ENCODE measurements around the gene LILRA6.
"Not testable (repeated sequence)": the region's sequence is repeated elsewhere in the genome, so short reads cannot be mapped to it uniquely, and the experiment has no call there.

Gene LILRA6

DNA sequence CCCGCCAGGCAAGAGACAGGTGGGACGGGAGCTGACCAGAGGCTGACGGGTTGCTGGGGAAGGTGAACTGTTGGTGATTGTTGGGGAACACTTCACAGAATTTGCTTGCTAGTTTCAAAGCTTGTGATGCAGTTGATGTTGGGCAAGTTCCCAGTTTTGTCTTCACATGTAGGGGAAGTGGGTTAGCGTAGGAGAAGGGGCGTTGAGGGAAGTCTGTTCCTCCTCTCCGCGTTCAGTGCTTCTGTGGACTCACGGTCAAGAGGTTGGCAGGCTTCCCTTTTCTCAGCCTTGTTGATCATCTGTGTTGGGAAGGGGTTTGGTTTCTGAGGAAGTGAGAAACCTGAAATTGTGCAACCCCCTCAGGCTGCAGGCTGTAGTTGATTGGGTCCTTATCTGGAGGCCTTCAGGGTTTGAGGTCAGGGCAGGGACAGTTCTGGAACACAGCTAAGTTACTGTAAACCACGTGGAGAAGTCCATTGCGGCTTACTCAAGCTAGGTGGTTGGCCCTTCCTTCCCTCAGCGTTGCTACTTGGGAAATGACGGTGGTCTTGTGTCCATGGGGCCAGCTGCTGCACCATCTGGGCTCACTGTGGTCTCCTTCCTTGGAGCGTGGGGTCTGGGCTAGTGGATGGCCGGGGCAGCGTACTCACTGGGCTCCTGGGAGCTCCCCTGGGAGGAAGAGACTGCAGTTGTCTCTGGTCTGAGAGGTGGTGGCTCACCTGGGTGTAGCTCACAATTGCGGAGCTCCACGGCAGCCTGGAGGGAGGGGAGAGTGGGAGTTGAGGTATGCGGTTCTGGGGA lies 34.4 kb downstream of the LILRA6 start:
- DNase-seq (ENCODE audit: low spot score), result peak; percentile 86

DNA sequence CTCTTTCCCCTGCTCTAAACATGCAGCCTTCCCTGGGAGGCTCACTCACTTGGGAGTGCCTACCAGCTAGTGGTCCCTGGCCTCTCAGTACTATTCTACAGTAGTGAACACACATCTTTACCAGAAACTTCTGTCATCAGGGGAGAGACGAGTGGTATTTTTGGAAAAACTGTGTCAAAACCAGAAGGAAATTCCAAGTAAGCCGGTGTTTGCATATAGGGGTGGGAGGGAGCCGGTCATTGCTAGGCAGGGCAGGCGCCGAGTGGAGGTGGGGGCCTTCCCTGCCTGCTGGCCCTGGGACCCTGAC lies 35.0 kb downstream of the LILRA6 start:
- DNase-seq (ENCODE audit: low spot score), result no peak

DNA sequence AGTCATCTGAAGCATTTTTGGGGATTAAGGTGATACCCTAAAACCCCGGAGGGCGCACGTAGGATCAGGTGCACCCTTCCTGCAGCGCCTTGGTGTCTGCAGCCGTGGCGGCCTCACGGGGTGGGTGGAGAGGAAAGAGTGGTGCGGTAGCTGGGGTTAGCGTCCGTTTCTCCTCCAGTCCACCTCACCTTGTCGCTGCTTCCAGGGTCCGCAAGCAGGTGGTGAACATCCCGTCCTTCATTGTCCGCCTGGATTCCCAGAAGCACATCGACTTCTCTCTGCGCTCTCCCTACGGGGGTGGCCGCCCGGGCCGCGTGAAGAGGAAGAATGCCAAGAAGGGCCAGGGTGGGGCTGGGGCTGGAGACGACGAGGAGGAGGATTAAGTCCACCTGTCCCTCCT lies 35.4 kb downstream of the LILRA6 start:
- not testable (repeated sequence) for DNase-seq (ENCODE audit: low spot score)

GRCh38 chr19:54206831-54207177 lies 35.8 kb downstream of the LILRA6 start:
- no peak for DNase-seq (ENCODE audit: low spot score)

- DNase-seq (ENCODE audit: low spot score), result no peak
Measured at GRCh38 chr19:54206030-54206830, 36.4 kb downstream of the LILRA6 start.

DNA sequence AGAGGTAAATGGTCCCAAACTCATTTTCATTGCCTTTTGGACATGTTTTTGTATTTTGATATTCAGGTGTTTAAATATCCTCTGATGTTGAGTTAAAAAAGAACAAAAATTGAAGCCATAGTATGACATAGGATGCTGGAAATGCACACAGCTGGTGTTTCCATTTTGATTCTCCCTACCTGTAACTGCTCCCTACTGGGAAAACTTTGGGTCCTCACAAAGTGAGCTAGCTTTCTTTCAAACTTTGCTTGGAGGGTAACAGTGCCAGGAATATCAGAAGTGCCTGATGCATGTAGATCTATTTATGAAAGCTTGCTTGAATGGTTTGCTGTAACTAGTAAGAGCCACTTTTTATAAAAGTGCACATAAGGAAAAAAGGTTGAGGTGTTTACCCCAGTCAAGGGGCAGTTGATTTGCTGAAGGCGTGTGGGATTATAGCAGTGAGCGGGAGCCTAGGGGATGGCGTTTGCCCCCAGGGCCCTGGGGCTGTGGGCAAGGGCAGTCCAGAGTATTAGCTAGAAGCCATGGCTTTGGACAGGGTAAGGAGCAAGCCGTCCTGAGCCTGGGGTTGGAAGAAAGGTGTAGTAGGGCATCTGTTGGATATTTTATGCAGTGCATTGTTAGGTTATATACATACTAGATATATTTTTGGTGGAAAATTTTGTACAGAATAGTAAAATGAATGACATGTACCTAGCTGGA lies 37.7 kb downstream of the LILRA6 start:
- no peak for DNase-seq (ENCODE audit: low spot score)

- DNase-seq (ENCODE audit: low spot score), result no peak
Measured at GRCh38 chr19:54203151-54203611, 39.4 kb downstream of the LILRA6 start.

DNA sequence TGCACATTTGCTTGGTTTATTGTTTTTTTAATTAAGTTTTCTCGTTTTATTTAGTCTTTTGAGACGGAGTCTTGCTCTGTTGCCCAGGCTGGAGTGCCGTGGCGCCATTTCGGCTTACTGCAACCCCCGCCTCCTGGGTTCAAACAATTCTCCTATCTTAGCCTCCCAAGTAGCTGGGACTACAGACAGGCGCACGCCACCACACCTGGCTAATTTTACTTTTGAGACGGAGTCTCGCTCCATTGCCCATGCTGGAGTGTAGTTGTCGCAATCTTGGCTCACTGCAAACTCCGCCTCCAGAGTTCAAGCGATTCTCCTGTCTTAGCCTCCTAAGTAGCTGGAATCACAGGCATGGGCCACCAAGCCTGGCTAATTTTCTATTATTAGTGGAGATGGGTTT lies 40.6 kb downstream of the LILRA6 start:
- DNase-seq (ENCODE audit: low spot score), result no peak

DNA sequence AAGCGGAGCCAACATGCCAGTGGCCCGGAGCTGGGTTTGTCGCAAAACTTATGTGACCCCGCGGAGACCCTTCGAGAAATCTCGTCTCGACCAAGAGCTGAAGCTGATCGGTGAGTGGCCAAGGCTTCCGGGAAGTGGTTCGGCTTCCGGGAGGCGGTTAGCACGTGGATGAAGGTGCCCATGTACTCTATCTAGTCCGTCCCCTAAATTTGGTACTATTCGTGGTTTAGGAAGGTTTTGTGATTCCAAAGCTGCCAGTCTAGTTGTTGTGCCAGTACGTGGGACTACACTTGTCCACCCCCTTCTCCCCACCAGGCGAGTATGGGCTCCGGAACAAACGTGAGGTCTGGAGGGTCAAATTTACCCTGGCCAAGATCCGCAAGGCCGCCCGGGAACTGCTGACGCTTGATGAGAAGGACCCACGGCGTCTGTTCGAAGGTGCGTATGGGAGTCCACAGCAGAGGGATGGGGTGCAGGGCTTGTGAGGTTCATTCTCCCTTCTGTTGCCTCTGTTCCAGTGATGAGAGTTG lies 41.4 kb downstream of the LILRA6 start:
- no peak for DNase-seq (ENCODE audit: low spot score)

DNA sequence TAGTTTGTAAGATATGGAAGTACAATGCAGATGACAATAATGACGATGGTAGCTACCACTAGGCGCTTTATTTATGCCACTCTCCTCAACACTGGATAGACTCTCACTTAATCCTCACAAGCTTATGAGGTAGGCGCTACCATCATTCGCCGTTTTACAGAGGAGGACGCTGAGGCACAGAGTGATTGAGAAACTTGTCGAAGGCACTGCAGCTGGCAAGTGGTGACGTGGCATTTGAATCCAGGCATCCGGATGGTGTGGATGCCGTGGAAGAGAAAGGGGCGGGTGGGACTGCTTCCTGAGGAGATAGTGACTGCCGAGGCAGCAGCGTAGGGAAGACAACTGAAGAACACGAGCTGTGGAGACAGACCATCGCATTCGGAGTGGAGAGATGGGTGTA lies 43.2 kb downstream of the LILRA6 start:
- DNase-seq (ENCODE audit: low spot score), result no peak

- no peak for DNase-seq (ENCODE audit: low spot score)
Measured at GRCh38 chr19:54197121-54197520, 45.5 kb downstream of the LILRA6 start.

- no peak for DNase-seq (ENCODE audit: low spot score)
Measured at GRCh38 chr19:54196536-54196935, 46.1 kb downstream of the LILRA6 start.

GRCh38 chr19:54194463-54194862 lies 48.1 kb downstream of the LILRA6 start:
- DNase-seq (ENCODE audit: low spot score), result not testable (repeated sequence)

DNA sequence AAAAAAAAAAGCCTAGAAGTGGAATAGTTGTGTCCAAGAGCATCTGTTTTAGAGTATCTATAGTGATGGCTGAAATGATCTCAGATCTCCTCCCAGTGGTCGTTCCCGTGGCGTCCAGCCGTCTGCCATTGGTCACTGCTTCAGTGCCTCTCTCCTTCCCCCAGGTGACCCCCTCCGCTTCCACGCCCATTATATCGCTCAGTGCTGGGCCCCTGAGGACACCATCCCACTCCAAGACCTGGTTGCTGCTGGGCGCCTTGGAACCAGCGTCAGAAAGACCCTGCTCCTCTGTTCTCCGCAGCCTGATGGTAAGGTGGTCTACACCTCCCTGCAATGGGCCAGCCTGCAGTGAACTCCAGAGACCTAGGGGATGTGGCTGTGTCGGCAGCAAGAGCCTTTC lies 49.6 kb downstream of the LILRA6 start:
- DNase-seq (ENCODE audit: low spot score), result no peak

- no peak for DNase-seq (ENCODE audit: low spot score)
Measured at GRCh38 chr19:54191811-54192453, 50.7 kb downstream of the LILRA6 start.

DNA sequence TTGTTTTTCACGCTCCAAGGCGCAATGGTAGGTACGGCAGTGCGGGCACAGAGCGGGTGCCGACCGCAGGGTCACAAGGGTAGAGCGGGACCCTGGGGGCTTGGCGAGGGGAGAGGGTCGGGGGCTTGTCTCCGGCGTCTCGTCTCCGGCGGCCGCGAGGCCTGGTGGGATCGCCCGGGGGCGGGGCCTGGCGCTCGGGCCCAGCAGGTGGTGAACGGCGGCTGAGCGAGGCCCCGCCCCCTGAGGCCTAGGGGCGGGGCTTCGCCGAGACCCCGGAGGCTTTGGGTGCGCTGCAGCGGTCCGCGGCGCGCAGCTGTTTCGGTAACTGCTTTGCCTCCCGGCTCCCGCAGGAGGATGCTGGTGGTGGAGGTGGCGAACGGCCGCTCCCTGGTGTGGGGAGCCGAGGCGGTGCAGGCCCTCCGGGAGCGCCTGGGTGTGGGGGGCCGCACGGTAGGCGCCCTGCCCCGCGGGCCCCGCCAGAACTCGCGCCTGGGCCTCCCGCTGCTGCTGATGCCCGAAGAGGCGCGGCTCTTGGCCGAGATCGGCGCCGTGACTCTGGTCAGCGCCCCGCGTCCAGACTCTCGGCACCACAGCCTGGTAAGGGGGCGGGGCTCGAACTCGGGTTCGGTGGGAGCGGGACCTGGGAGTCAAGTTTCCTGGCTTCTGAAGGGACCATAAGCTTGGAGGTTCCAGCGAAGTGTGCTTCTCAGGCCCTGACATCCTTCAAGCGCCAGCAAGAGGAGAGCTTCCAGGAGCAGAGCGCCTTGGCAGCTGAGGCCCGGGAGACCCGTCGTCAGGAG lies 51.4 kb downstream of the LILRA6 start, which contains the start of gene TSEN34:
Gene TSEN34 (plus strand): TSS at position 298 of the 800 bp plus-strand sequence. CDS start 57 bp downstream, at position 355.
- DNase-seq (ENCODE audit: low spot score), result peak; percentile 85

DNA sequence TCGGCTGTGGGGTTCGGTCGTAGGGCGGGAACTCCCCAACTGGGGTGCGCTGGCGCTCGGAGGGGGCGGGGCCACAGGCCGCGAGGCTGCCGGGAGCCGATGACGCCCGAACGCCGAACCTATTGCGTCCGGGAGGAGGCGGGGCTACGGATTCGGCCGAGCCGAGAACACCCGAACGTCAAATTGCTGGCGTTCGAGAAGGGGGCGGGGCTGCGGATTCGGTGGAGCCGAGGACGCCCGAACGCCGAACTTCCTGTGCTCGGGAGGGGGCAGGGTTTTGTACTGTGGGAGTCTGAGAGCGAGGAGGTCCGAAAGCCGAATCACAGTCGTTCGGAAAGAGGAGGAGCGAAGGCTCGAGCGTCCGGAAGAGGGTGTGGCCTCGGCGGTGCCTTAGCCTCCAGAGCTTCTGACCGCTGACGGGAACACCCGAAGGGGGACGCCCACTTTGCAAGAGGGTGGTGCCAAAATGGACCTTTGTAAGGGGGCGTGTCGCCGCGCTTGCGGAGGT lies 52.0 kb downstream of the LILRA6 start:
- peak; percentile 100 for DNase-seq (ENCODE audit: low spot score)

GRCh38 chr19:54189735-54190502 lies 52.7 kb downstream of the LILRA6 start:
- peak; percentile 100 for DNase-seq (ENCODE audit: low spot score)

- no peak for DNase-seq (ENCODE audit: low spot score)
Measured at GRCh38 chr19:54189145-54189734, 53.4 kb downstream of the LILRA6 start, which contains the start of gene MBOAT7. Gene MBOAT7, minus strand, starts transcription at chr19:54189580. Its CDS starts 1,072 bp downstream, at chr19:54188508.
